ENCODE results near the gene VPS8. TPM values are rescaled to one million over a fixed set of nuclear protein-coding genes. Genes with fewer than 3 reads are reported as not detected.
"Not testable (repeated sequence)": the region's sequence is repeated elsewhere in the genome, so short reads cannot be mapped to it uniquely, and the experiment has no call there.

Gene VPS8
- total and polyA plus RNA-seq, 9 donors: 44.0 to 126 (median 60.6) TPM

DNA sequence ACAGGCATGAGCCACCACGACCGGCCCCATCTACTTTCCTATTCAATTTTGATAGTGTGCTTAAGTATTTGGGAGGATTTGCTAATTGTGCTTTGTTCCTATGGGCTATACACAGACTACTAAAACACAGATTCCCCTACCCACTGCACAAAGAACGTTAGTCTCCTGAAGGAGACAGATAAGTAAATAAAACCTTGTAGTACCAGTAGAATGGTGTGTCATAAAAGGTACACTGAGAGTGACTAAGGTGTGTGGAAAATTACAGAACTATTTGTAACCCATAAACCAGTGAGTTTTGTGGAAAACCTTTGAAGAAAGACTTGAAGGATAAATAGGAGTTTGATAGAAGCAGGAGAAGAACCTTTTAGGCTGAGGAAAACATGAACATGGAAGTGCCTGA lies 158.2 kb downstream of the VPS8 start:
- WGBS (ENCODE audit: insufficient coverage): no CpG with 5 or more reads among the region's 3 CpGs
- H3K36me3 ChIP-seq (ENCODE audit: control insufficient read depth, insufficient read depth, low read length): peaks cover 18% of the 10 kb centered on the region
- no peak for DNase-seq

DNA sequence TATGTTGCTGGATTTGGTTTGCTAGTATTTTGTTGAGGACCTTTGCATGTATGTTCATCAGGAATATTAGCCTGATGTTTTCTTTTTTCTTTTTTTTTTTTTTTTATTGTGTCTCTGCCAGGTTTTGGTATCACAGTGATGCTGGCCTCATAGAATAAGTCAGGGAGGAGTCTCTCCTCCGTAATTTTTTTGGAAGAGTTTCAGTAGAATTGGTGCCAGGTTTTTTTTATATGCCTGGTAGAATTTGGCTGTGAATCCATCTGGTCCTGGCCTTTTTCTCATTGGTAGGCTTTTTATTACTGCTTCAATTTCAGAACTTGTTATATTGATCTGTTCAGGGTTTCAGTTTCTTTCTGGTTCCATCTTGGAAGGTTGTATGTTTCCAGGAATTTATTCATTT lies 165.8 kb downstream of the VPS8 start:
- peaks cover 4% of the 10 kb centered on the region for H3K4me1 ChIP-seq (ENCODE audit: control insufficient read depth, insufficient read depth, low read length)
- no peaks in the 10 kb centered on the region for H3K27me3 ChIP-seq (ENCODE audit: control insufficient read depth, insufficient read depth, low read length)
- H3K9me3 ChIP-seq (replicated peaks; ENCODE audit: control insufficient read depth, low read depth, low read length): no peaks in the 10 kb centered on the region
- no peak overlapping the region for H3K27ac ChIP-seq (ENCODE audit: low read length)
- peak; percentile 4 for DNase-seq
- WGBS (ENCODE audit: insufficient coverage): no CpG with 5 or more reads among the region's 1 CpG
- H3K36me3 ChIP-seq (ENCODE audit: control insufficient read depth, insufficient read depth, low read length): no peaks in the 10 kb centered on the region
- no peak overlapping the region for H3K4me3 ChIP-seq (ENCODE audit: low read length)

More for the DNA sequence above, 158.2 kb downstream of the VPS8 start:
- Histone ChIP-seq H3K4me1 (ENCODE audit: control insufficient read depth, insufficient read depth, low read length) (no peaks in the 10 kb centered on the region), H3K27ac (ENCODE audit: low read length) (no peak overlapping the region), H3K9me3 (replicated peaks; ENCODE audit: control insufficient read depth, low read depth, low read length) (no peaks in the 10 kb centered on the region), H3K4me3 (ENCODE audit: low read length) (no peak overlapping the region), H3K27me3 (ENCODE audit: control insufficient read depth, insufficient read depth, low read length) (no peaks in the 10 kb centered on the region)

DNA sequence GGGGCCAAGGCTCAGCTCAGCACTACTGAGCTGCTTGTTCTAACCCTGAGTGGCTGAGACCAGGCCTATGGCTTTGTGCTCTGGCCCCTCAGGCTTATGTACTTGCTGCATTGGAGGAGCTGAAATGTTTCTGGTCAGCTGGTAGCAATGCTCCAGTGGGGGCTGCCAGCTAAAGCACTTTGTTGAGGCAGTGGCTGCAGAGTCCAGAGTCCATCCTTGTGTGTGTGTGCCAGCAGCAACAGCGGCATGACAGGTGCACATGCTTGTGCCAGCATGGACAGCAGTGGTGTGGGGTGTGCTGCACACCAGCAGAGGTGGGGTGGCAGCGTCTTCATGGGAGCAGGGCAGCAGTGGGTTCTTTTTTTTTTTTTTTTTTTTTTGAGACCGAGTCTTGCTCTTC lies 169.1 kb downstream of the VPS8 start:
- Histone ChIP-seq H3K4me1 (ENCODE audit: control insufficient read depth, insufficient read depth, low read length) (peaks cover 4% of the 10 kb centered on the region), H3K27ac (ENCODE audit: low read length) (peak overlapping the region; percentile 26), H3K9me3 (replicated peaks; ENCODE audit: control insufficient read depth, low read depth, low read length) (no peaks in the 10 kb centered on the region), H3K36me3 (ENCODE audit: control insufficient read depth, insufficient read depth, low read length) (peaks cover 3% of the 10 kb centered on the region), H3K27me3 (ENCODE audit: control insufficient read depth, insufficient read depth, low read length) (no peaks in the 10 kb centered on the region), H3K4me3 (ENCODE audit: low read length) (no peak overlapping the region)
- DNase-seq: peak; percentile 50
- 100% methylated on average over 1 of the region's 3 CpGs for WGBS (ENCODE audit: insufficient coverage)

DNA sequence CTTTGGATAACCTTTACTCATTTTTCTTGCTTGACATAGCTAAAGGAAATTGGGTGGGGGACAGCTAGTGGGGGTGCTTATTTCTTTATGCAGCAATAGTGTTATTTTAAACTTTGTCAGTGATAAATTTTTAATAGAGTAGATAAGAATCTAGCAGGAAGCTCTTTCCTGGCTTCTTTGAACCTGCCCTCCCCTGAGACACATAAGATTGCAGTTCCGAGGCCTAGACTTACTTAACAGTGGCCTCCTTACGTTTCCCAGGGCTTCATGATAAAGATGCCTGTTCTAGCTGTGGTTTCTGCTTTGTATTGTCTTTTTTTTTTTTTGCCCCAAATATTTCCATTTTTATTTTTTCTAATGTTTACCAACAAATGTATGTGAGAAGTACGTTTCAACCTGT lies 170.1 kb downstream of the VPS8 start:
- H3K9me3 ChIP-seq (replicated peaks; ENCODE audit: control insufficient read depth, low read depth, low read length): no peaks in the 10 kb centered on the region
- no CpG with 5 or more reads among the region's 3 CpGs for WGBS (ENCODE audit: insufficient coverage)

DNA sequence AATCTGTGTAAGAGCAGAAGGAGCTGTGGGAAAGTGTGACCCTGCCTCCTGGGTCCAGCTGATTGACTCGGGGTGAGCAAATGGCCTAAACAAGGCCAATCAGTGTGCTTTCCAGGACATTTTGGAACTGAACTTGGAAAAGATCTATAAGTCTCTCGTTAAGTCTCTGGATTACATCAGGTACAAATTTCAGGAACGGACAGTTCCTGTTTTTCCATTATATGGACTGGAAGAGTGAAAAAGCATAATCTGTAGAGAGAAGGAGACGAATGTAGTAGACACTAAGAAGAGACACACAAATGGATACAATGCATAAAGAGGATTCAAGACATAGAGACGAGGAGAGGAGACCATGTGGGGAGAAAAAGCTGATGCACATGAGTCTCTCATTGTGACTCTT lies 173.6 kb downstream of the VPS8 start:
- H3K27me3 ChIP-seq (ENCODE audit: control insufficient read depth, insufficient read depth, low read length): no peaks in the 10 kb centered on the region
- peaks cover 6% of the 10 kb centered on the region for H3K36me3 ChIP-seq (ENCODE audit: control insufficient read depth, insufficient read depth, low read length)
- H3K4me1 ChIP-seq (ENCODE audit: control insufficient read depth, insufficient read depth, low read length): peaks cover 4% of the 10 kb centered on the region
- no peak overlapping the region for H3K27ac ChIP-seq (ENCODE audit: low read length)
- no peak overlapping the region for H3K4me3 ChIP-seq (ENCODE audit: low read length)
- H3K9me3 ChIP-seq (replicated peaks; ENCODE audit: control insufficient read depth, low read depth, low read length): no peaks in the 10 kb centered on the region
- 79% methylated on average over 4 of the region's 5 CpGs for WGBS (ENCODE audit: insufficient coverage)
- DNase-seq: no peak

More for the DNA sequence above, 170.1 kb downstream of the VPS8 start:
- Histone ChIP-seq H3K27ac (ENCODE audit: low read length) (no peak overlapping the region), H3K4me3 (ENCODE audit: low read length) (no peak overlapping the region), H3K27me3 (ENCODE audit: control insufficient read depth, insufficient read depth, low read length) (no peaks in the 10 kb centered on the region), H3K36me3 (ENCODE audit: control insufficient read depth, insufficient read depth, low read length) (peaks cover 6% of the 10 kb centered on the region), H3K4me1 (ENCODE audit: control insufficient read depth, insufficient read depth, low read length) (peaks cover 4% of the 10 kb centered on the region)
- DNase-seq: no peak

DNA sequence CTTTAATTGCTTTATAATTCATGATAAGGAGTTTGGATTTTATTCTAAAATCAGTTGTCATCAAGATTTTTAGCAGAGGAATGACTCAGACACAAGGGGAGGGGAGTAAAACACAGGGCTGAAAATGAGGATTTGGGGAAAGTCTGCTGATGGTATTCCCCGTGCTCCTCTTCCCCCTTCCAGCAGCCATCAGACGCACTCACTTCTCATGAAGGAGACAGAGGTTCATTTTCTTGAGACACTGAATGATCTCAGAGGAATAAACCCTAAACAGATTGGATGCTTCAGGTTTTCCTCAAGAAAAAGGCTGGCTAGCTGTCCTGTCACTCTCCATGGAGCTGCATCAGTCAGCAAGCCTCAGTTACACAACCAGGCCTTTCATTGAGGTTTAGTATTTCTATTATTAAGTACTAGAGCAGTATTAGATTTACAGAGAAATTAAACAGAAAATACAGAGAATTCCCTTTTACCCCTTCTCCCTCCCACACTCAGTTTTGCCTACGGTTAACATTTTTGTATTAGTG lies 174.5 kb downstream of the VPS8 start:
- Histone ChIP-seq H3K36me3 (ENCODE audit: control insufficient read depth, insufficient read depth, low read length) (peaks cover 6% of the 10 kb centered on the region), H3K4me3 (ENCODE audit: low read length) (no peak overlapping the region), H3K9me3 (replicated peaks; ENCODE audit: control insufficient read depth, low read depth, low read length) (no peaks in the 10 kb centered on the region), H3K27me3 (ENCODE audit: control insufficient read depth, insufficient read depth, low read length) (no peaks in the 10 kb centered on the region), H3K27ac (ENCODE audit: low read length) (no peak overlapping the region), H3K4me1 (ENCODE audit: control insufficient read depth, insufficient read depth, low read length) (no peaks in the 10 kb centered on the region)
- WGBS (ENCODE audit: insufficient coverage): no CpG with 5 or more reads among the region's 3 CpGs
- DNase-seq: no peak

DNA sequence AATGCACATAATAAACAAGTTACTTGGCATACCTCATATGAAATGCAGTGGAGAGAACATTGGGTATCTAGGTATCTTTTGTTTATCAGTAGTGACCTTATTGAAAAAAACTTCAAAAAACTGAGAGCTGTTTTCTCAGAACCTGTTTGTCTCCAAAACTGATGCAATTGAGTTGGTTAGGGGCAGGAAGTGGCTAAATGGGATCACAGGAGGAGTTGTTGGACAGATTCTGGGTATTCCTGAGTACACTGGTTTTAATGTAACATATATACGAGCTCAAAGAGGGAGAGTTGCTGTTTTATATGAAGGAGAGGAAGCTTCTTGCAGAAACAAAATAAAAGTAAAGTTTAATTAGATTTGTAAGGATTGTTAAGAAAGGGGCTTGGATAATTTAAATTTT lies 181.4 kb downstream of the VPS8 start:
- WGBS (ENCODE audit: insufficient coverage): 88% methylated on average over 1 of the region's 1 CpG
- Histone ChIP-seq H3K36me3 (ENCODE audit: control insufficient read depth, insufficient read depth, low read length) (peaks cover 25% of the 10 kb centered on the region), H3K4me3 (ENCODE audit: low read length) (no peak overlapping the region), H3K27me3 (ENCODE audit: control insufficient read depth, insufficient read depth, low read length) (no peaks in the 10 kb centered on the region), H3K9me3 (replicated peaks; ENCODE audit: control insufficient read depth, low read depth, low read length) (no peaks in the 10 kb centered on the region), H3K4me1 (ENCODE audit: control insufficient read depth, insufficient read depth, low read length) (no peaks in the 10 kb centered on the region), H3K27ac (ENCODE audit: low read length) (no peak overlapping the region)
- no peak for DNase-seq

DNA sequence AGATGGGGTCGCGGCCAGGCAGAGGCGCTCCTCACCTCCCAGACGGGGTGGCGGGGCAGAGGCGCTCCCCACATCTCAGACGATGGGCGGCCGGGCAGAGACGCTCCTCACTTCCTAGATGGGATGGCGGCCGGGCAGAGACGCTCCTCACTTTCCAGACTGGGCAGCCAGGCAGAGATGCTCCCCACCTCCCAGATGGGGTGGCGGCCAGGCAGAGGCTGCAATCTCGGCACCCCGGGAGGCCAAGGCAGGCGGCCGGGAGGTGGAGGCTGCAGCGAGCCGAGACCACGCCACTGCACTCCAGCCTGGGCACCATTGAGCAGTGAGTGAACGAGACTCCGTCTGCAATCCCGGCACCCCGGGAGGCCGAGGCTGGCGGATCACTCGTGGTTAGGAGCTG lies 191.9 kb downstream of the VPS8 start:
- peaks cover 23% of the 10 kb centered on the region for H3K36me3 ChIP-seq (ENCODE audit: control insufficient read depth, insufficient read depth, low read length)
- H3K27me3 ChIP-seq (ENCODE audit: control insufficient read depth, insufficient read depth, low read length); H3K4me3 ChIP-seq (ENCODE audit: low read length); H3K4me1 ChIP-seq (ENCODE audit: control insufficient read depth, insufficient read depth, low read length); H3K27ac ChIP-seq (ENCODE audit: low read length); DNase-seq; H3K9me3 ChIP-seq (replicated peaks; ENCODE audit: control insufficient read depth, low read depth, low read length): not testable (repeated sequence)
- WGBS (ENCODE audit: insufficient coverage): no CpG with 5 or more reads among the region's 28 CpGs

DNA sequence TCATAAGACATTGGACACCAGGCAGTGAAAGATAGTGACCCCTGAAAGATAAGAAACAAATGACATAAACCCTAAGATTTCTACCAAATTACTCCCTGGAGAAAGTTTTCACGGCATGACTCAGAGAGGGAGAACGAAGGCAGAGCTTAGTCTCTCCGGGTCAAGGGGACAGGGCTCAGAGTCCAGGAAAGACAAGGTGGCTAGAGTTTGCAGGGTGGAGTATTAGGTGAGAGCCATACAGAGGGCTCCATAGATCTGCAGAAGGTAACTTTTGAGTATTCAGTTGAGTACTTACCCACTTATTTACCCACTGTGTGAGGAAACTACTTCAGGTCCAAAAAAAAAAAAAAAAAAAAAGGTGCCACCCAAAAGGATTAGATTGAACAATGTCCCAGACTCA lies 197.7 kb downstream of the VPS8 start:
- Histone ChIP-seq H3K27me3 (ENCODE audit: control insufficient read depth, insufficient read depth, low read length) (no peaks in the 10 kb centered on the region), H3K27ac (ENCODE audit: low read length) (no peak overlapping the region), H3K4me3 (ENCODE audit: low read length) (no peak overlapping the region), H3K4me1 (ENCODE audit: control insufficient read depth, insufficient read depth, low read length) (no peaks in the 10 kb centered on the region), H3K9me3 (replicated peaks; ENCODE audit: control insufficient read depth, low read depth, low read length) (peaks cover 17% of the 10 kb centered on the region), H3K36me3 (ENCODE audit: control insufficient read depth, insufficient read depth, low read length) (peaks cover 5% of the 10 kb centered on the region)
- no CpG with 5 or more reads among the region's 3 CpGs for WGBS (ENCODE audit: insufficient coverage)
- DNase-seq: no peak

DNA sequence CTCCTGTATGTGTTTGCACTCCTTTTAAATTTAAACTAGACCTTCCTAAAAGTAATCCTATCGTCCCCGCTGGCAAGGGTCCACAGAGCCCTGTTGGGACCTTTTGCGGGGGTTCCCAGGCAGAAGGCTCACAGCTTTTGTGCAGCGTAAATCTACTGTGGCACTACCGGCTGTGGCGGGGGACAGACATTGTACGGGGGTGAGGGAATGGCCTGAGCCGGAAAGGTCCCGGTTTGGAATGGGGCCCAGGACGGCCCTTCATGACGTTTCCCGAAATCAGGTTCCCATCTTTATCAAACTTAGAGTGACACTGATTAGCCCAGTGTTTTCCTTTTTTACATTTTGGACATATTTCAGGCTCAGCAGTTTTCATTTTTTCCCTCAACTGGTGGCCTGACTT lies 205.6 kb downstream of the VPS8 start:
- not testable (repeated sequence) for H3K4me1 ChIP-seq (ENCODE audit: control insufficient read depth, insufficient read depth, low read length); H3K9me3 ChIP-seq (replicated peaks; ENCODE audit: control insufficient read depth, low read depth, low read length); H3K36me3 ChIP-seq (ENCODE audit: control insufficient read depth, insufficient read depth, low read length); H3K4me3 ChIP-seq (ENCODE audit: low read length); DNase-seq; H3K27me3 ChIP-seq (ENCODE audit: control insufficient read depth, insufficient read depth, low read length)
- WGBS (ENCODE audit: insufficient coverage): 91% methylated on average over 4 of the region's 12 CpGs
- H3K27ac ChIP-seq (ENCODE audit: low read length): peak overlapping the region; percentile 69

DNA sequence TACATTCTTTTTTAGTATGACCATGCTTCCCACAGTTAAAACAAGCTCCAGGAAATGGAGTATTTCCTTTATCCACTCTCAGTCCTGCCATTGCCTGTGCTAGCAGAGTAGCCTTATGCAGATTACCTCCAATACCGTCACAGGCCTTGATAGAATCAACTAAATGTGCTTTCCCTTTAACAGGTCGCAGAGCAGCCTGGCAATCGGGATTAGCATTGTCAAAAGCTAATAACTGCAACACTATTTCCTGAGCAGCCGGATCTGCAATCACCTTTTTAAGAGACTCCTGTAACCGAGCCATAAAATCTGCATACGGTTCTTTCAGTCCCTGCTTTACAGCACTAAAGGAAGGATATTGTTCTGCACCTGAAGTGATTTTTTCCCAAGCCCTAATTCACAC lies 206.0 kb downstream of the VPS8 start:
- DNase-seq: peak; percentile 30
- not testable (repeated sequence) for H3K4me3 ChIP-seq (ENCODE audit: low read length); H3K36me3 ChIP-seq (ENCODE audit: control insufficient read depth, insufficient read depth, low read length); H3K27me3 ChIP-seq (ENCODE audit: control insufficient read depth, insufficient read depth, low read length); H3K9me3 ChIP-seq (replicated peaks; ENCODE audit: control insufficient read depth, low read depth, low read length); H3K4me1 ChIP-seq (ENCODE audit: control insufficient read depth, insufficient read depth, low read length)
- H3K27ac ChIP-seq (ENCODE audit: low read length): peak overlapping the region; percentile 69
- WGBS (ENCODE audit: insufficient coverage): 52% methylated on average over 6 of the region's 6 CpGs
